NB4 (cell line): ENCODE data around the gene SLC36A2.

Experiments
- DNase-seq: peaks from one replicate; pipeline ENCODE4 v3.0.0; 2010; ENCODE audit warnings: low read depth
- H3K4me3 ChIP-seq: one replicate; pipeline ENCODE4 v1.5.1; 2011; ENCODE audit warnings: mild to moderate bottlenecking, low read depth, low read length, moderate library complexity
- CTCF ChIP-seq: IDR thresholded peaks from one replicate; pipeline ENCODE4 v1.5.1; 2012; ENCODE audit warnings: low read depth, low read length
- MAX ChIP-seq: IDR thresholded peaks from 2 replicates; pipeline ENCODE4 v1.6.1; 2011; ENCODE audit warnings: low read depth, low read length
- MYC ChIP-seq: IDR thresholded peaks from 2 replicates; pipeline ENCODE4 v1.6.1; 2011; ENCODE audit warnings: low read depth, low read length
- POLR2A ChIP-seq: IDR thresholded peaks from 2 replicates; pipeline ENCODE4 v1.6.1; 2011; ENCODE audit warnings: mild to moderate bottlenecking; ENCODE audit not compliant: insufficient read length; ENCODE audit errors: extremely low read depth

SLC36A2 gene

GRCh38 chr5:151344088-151344487 is 3.3 kb downstream of the SLC36A2 start:
- peak; percentile 6 for DNase-seq
- no peak overlapping the region for H3K4me3 ChIP-seq
- TF ChIP-seq CTCF (no peak), POLR2A (no peak), MAX (no peak), MYC (no peak)

- no peak for DNase-seq
- no peak overlapping the region for H3K4me3 ChIP-seq
- TF ChIP-seq CTCF = no peak
These were observed 7.4 kb downstream of the SLC36A2 start for GRCh38 chr5:151340004-151340403.

GRCh38 chr5:151338734-151339133 is 8.6 kb downstream of the SLC36A2 start:
- no peak overlapping the region for H3K4me3 ChIP-seq
- TF ChIP-seq MYC = no peak
- TF ChIP-seq CTCF = no peak
- TF ChIP-seq MAX = no peak
- TF ChIP-seq POLR2A = no peak

GRCh38 chr5:151332857-151333256 is 14.5 kb downstream of the SLC36A2 start:
- H3K4me3 ChIP-seq = no peak overlapping the region
- TF ChIP-seq CTCF = no peak
- no peak for TF ChIP-seq POLR2A
- no peak for TF ChIP-seq MAX
- DNase-seq = no peak

More at GRCh38 chr5:151338734-151339133, 8.6 kb downstream of the SLC36A2 start:
- DNase-seq = no peak

- no peak for TF ChIP-seq POLR2A
- no peak for TF ChIP-seq MYC
- no peak for TF ChIP-seq MAX
- no peak for TF ChIP-seq CTCF
- no peak overlapping the region for H3K4me3 ChIP-seq
- no peak for DNase-seq
These were observed 18.6 kb downstream of the SLC36A2 start for GRCh38 chr5:151328734-151329133.

- no peak for DNase-seq
- no peak overlapping the region for H3K4me3 ChIP-seq
- TF ChIP-seq MYC (no peak), CTCF (no peak), MAX (no peak), POLR2A (no peak)
These were observed 19.8 kb downstream of the SLC36A2 start for GRCh38 chr5:151327585-151327984.
